Immature natural killer cell (primary cell): ENCODE data around the gene SEMA5A. TPM values are rescaled to one million over a fixed set of nuclear protein-coding genes. Genes with fewer than 3 reads are reported as not detected.

Experiments used
- DNase-seq, 3 donors: peaks; one replicate each; pipeline ENCODE4 v3.0.0; 2022; ENCODE audit warnings: mixed read lengths in 1 of 3
- H3K27ac Mint-ChIP-seq, 6 donors: one replicate each; pipeline ENCODE4 v1.8.0; 2020; ENCODE audit warnings: mixed read lengths in 6 of 6, mild to moderate bottlenecking in 5 of 6, inconsistent platforms in 4 of 6, moderate library complexity in 3 of 6
- H3K27me3 Mint-ChIP-seq, 3 donors: one replicate each; pipeline ENCODE4 v1.8.0; 2020 to 2021; ENCODE audit warnings: low read depth in 3 of 3, mild to moderate bottlenecking in 3 of 3, mixed read lengths in 3 of 3, moderate library complexity in 3 of 3, inconsistent platforms in 1 of 3
- H3K36me3 Mint-ChIP-seq, 3 donors: one replicate each; pipeline ENCODE4 v1.8.0; 2020; ENCODE audit warnings: mixed read lengths in 3 of 3, inconsistent platforms in 2 of 3, mild to moderate bottlenecking in 2 of 3
- H3K4me1 Mint-ChIP-seq, 2 donors: one replicate each; pipeline ENCODE4 v1.8.0; 2020; ENCODE audit warnings: inconsistent platforms in 2 of 2, mild to moderate bottlenecking in 2 of 2, mixed read lengths in 2 of 2, moderate library complexity in 1 of 2
- H3K4me3 Mint-ChIP-seq, 5 donors: one replicate each; pipeline ENCODE4 v1.8.0; 2020; ENCODE audit warnings: mild to moderate bottlenecking in 5 of 5, mixed read lengths in 5 of 5, inconsistent platforms in 3 of 5, moderate library complexity in 3 of 5
- H3K9me3 Mint-ChIP-seq, 6 donors: one replicate each; pipeline ENCODE4 v1.8.0; 2020; ENCODE audit warnings: mild to moderate bottlenecking in 6 of 6, mixed read lengths in 6 of 6, inconsistent platforms in 4 of 6, moderate library complexity in 3 of 6
- polyA plus RNA-seq, 3 donors: library from polyadenylated mRNA; unstranded; fragments of 300-500 nt; fragmentation: Illumina TruSeq; gene quantifications; one replicate each; pipeline ENCODE4 v1.2.3, GENCODE V29; 2021

SEMA5A gene
- polyA plus RNA-seq, 3 donors from 2014 or later = 0.02 TPM; not detected in 2

- H3K27me3 Mint-ChIP-seq = peaks cover 0 to 3% (median 0%) of the 10 kb centered on the region in 3 donors
- H3K4me3 Mint-ChIP-seq = no peak overlapping the region
- no peak overlapping the region for H3K27ac Mint-ChIP-seq
- H3K4me1 Mint-ChIP-seq = no peaks in the 10 kb centered on the region
- H3K36me3 Mint-ChIP-seq = no peaks in the 10 kb centered on the region
- DNase-seq = no peak
- H3K9me3 Mint-ChIP-seq = peaks cover 0 to 18% (median 5%) of the 10 kb centered on the region in 6 donors
Measured at GRCh38 chr5:9103290-9103689, 442.6 kb downstream of the SEMA5A start.

DNA sequence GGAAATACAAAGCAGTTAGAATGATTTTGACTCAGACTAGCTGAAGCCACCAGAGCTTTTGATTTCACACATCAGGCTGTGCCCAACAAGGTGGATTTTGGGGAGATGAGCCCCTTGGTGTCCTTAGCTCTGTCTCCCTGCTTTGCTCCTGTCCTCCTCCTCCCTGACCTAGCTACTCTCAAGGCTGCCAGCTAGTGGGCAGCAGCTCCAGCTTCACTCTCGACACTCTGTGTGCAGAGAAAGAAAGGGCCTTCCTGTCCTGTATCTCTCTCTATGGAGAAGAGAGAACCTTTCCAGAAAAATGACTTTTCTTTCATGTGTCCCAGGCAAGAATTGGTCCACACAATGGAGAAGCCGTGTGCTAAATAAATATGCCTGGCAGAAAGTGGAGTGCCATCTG, 446.2 kb downstream of the SEMA5A start:
- H3K27me3 Mint-ChIP-seq = peaks cover 0 to 3% (median 0%) of the 10 kb centered on the region in 3 donors
- peaks cover 0 to 29% (median 7%) of the 10 kb centered on the region in 6 donors for H3K9me3 Mint-ChIP-seq
- no peaks in the 10 kb centered on the region for H3K36me3 Mint-ChIP-seq
- no peaks in the 10 kb centered on the region for H3K4me1 Mint-ChIP-seq
- no peak overlapping the region for H3K27ac Mint-ChIP-seq
- no peak for DNase-seq
- H3K4me3 Mint-ChIP-seq = no peak overlapping the region

DNA sequence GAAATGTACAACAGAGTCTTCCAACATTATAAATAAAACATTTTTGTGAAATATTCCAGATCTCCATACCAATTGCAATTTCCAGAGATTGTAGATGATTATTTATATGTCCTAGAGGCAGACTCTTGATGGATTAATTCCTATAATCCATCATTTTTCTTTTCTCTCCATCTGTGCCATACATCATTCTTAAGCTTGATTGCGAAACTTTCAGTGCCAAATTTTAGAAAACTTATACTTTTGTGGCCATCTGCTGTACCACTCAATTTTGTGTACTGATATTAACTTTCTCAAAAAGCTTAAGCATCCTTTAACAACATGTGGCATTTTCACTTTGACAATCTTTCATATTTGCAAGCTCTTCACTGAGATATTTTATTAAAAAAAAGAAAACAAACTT, 446.9 kb downstream of the SEMA5A start:
- no peak overlapping the region for H3K27ac Mint-ChIP-seq
- peaks cover 0 to 3% (median 0%) of the 10 kb centered on the region in 3 donors for H3K27me3 Mint-ChIP-seq
- peaks cover 0 to 29% (median 10%) of the 10 kb centered on the region in 6 donors for H3K9me3 Mint-ChIP-seq
- DNase-seq = no peak
- no peak overlapping the region for H3K4me3 Mint-ChIP-seq
- H3K36me3 Mint-ChIP-seq = no peaks in the 10 kb centered on the region
- H3K4me1 Mint-ChIP-seq = no peaks in the 10 kb centered on the region

GRCh38 chr5:9094582-9094981, 451.3 kb downstream of the SEMA5A start:
- H3K4me1 Mint-ChIP-seq = no peaks in the 10 kb centered on the region
- no peak overlapping the region for H3K4me3 Mint-ChIP-seq
- no peak for DNase-seq
- H3K27ac Mint-ChIP-seq = no peak overlapping the region
- H3K9me3 Mint-ChIP-seq = peaks cover 0 to 32% (median 14%) of the 10 kb centered on the region in 6 donors
- no peaks in the 10 kb centered on the region for H3K27me3 Mint-ChIP-seq
- H3K36me3 Mint-ChIP-seq = no peaks in the 10 kb centered on the region

GRCh38 chr5:9091896-9092662, 453.8 kb downstream of the SEMA5A start:
- DNase-seq = no peak
- H3K4me1 Mint-ChIP-seq = no peaks in the 10 kb centered on the region
- no peak overlapping the region for H3K4me3 Mint-ChIP-seq
- H3K27ac Mint-ChIP-seq = no peak overlapping the region
- no peaks in the 10 kb centered on the region for H3K36me3 Mint-ChIP-seq
- peaks cover 0 to 28% (median 12%) of the 10 kb centered on the region in 6 donors for H3K9me3 Mint-ChIP-seq
- H3K27me3 Mint-ChIP-seq = peaks cover 0 to under 1% (median 0%) of the 10 kb centered on the region in 3 donors

GRCh38 chr5:9090381-9091026, 455.4 kb downstream of the SEMA5A start:
- peaks cover 0 to 1% (median 0%) of the 10 kb centered on the region in 3 donors for H3K27me3 Mint-ChIP-seq
- H3K36me3 Mint-ChIP-seq = no peaks in the 10 kb centered on the region
- H3K4me3 Mint-ChIP-seq = no peak overlapping the region
- no peak for DNase-seq
- H3K9me3 Mint-ChIP-seq = peaks cover 0 to 22% (median 12%) of the 10 kb centered on the region in 6 donors
- no peaks in the 10 kb centered on the region for H3K4me1 Mint-ChIP-seq
- H3K27ac Mint-ChIP-seq = no peak overlapping the region

DNA sequence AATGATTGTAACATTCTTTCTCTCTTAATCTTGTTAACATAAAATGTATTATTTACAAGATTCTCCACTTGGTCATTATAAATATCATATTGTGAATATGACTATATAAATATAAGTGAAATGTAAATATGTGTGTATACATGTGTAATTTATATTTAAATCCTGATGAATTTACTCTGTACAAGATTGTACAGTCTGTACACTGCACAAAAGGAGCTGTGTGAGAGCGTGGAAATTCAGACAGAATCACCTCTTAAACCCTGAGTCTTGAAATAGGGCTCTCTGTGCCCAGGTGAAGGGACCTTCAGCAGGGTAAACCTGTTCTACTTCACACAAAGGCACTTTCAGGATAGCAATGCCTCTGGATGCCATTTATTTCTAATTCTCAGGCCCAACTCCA, 456.0 kb downstream of the SEMA5A start:
- H3K4me3 Mint-ChIP-seq = no peak overlapping the region
- H3K27ac Mint-ChIP-seq = no peak overlapping the region
- no peaks in the 10 kb centered on the region for H3K4me1 Mint-ChIP-seq
- peaks cover 0 to 1% (median 0%) of the 10 kb centered on the region in 3 donors for H3K27me3 Mint-ChIP-seq
- DNase-seq = no peak
- peaks cover 0 to 24% (median 12%) of the 10 kb centered on the region in 6 donors for H3K9me3 Mint-ChIP-seq
- no peaks in the 10 kb centered on the region for H3K36me3 Mint-ChIP-seq

GRCh38 chr5:9082996-9083395, 462.9 kb downstream of the SEMA5A start:
- peaks cover 0 to 2% (median 1%) of the 10 kb centered on the region in 3 donors for H3K27me3 Mint-ChIP-seq
- H3K4me3 Mint-ChIP-seq = no peak overlapping the region
- no peak for DNase-seq
- H3K9me3 Mint-ChIP-seq = peaks cover 6 to 22% (median 12%) of the 10 kb centered on the region in 6 donors
- H3K27ac Mint-ChIP-seq = no peak overlapping the region
- H3K4me1 Mint-ChIP-seq = no peaks in the 10 kb centered on the region
- H3K36me3 Mint-ChIP-seq = no peaks in the 10 kb centered on the region

DNA sequence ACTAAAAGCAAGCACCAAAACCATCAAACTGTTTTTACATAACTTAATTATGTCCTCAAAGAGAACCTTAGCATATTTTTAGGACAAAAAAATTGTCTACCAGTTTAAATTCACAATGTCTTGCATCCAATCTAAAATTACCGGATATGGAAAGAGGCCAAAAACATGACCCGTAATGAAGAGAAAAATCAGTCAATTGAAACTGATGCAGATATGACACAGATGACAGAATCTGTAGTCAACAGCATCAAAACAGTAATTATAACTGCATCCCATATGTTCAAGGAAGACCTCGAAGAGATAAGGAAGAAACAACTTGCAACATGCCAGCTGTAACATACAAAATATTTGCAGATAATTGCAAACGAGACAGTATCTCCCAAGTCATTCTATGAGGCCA, 473.2 kb downstream of the SEMA5A start:
- no peak overlapping the region for H3K4me3 Mint-ChIP-seq
- H3K4me1 Mint-ChIP-seq = no peaks in the 10 kb centered on the region
- peaks cover 0 to 1% (median 0%) of the 10 kb centered on the region in 3 donors for H3K27me3 Mint-ChIP-seq
- H3K27ac Mint-ChIP-seq = no peak overlapping the region
- DNase-seq = no peak
- H3K36me3 Mint-ChIP-seq = no peaks in the 10 kb centered on the region
- H3K9me3 Mint-ChIP-seq = peaks cover 6 to 25% (median 11%) of the 10 kb centered on the region in 6 donors

GRCh38 chr5:9071524-9071923, 474.4 kb downstream of the SEMA5A start:
- no peak for DNase-seq
- peaks cover 6 to 32% (median 14%) of the 10 kb centered on the region in 6 donors for H3K9me3 Mint-ChIP-seq
- no peaks in the 10 kb centered on the region for H3K4me1 Mint-ChIP-seq
- H3K27ac Mint-ChIP-seq = no peak overlapping the region
- no peak overlapping the region for H3K4me3 Mint-ChIP-seq
- no peaks in the 10 kb centered on the region for H3K36me3 Mint-ChIP-seq
- peaks cover 0 to 1% (median 0%) of the 10 kb centered on the region in 3 donors for H3K27me3 Mint-ChIP-seq

DNA sequence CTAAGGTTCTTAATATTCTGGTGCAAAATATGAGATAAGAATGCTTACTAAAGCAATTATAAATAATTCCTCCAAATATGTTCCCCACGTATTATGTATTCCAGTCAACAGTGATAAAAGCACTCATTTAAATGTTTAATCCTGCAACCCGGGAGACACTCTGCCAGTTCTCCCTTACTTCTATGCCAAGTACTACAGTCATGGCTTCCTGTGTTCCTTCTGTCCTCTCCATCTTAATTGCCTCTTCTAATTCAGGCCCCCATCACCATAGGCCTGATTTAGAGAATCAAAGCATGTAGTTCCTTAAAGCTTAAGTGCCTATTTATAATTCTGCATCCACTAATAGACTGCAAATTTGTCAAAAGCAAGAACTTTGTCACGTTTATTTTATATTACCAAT, 474.8 kb downstream of the SEMA5A start:
- Mint-ChIP-seq H3K36me3 (no peaks in the 10 kb centered on the region), H3K9me3 (peaks cover 6 to 31% (median 15%) of the 10 kb centered on the region in 6 donors), H3K4me3 (no peak overlapping the region), H3K27ac (no peak overlapping the region), H3K4me1 (no peaks in the 10 kb centered on the region), H3K27me3 (peaks cover 0 to 1% (median 0%) of the 10 kb centered on the region in 3 donors)
- DNase-seq = no peak

DNA sequence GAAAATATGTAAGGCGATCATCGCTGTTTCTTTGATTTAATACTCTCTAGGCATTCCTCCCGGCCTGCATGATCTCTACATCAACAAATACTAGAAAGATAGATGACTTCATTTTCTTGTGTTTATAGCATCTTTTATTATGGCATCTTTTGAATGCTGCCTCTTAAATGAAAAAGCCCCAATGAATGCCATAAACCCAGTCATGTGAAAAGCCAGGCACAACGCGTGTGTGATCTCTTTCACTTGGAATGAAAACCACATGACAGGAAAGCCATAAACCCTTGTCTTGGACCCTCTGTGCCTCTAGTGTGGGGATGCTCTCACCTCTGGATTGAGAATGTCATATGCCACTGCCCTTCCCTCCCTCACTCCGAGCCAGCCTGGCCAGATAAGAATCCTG, 476.2 kb downstream of the SEMA5A start:
- Mint-ChIP-seq H3K9me3 (peaks cover 3 to 37% (median 14%) of the 10 kb centered on the region in 6 donors), H3K27ac (no peak overlapping the region), H3K36me3 (no peaks in the 10 kb centered on the region), H3K4me3 (no peak overlapping the region), H3K4me1 (no peaks in the 10 kb centered on the region), H3K27me3 (peaks cover 0 to 1% (median 0%) of the 10 kb centered on the region in 3 donors)
- DNase-seq = no peak

GRCh38 chr5:9067154-9067553, 478.7 kb downstream of the SEMA5A start:
- Mint-ChIP-seq H3K27ac (no peak overlapping the region), H3K36me3 (no peaks in the 10 kb centered on the region), H3K9me3 (peaks cover 12 to 49% (median 17%) of the 10 kb centered on the region in 6 donors), H3K4me3 (no peak overlapping the region), H3K27me3 (peaks cover 0 to 1% (median 0%) of the 10 kb centered on the region in 3 donors), H3K4me1 (no peaks in the 10 kb centered on the region)
- no peak for DNase-seq

DNA sequence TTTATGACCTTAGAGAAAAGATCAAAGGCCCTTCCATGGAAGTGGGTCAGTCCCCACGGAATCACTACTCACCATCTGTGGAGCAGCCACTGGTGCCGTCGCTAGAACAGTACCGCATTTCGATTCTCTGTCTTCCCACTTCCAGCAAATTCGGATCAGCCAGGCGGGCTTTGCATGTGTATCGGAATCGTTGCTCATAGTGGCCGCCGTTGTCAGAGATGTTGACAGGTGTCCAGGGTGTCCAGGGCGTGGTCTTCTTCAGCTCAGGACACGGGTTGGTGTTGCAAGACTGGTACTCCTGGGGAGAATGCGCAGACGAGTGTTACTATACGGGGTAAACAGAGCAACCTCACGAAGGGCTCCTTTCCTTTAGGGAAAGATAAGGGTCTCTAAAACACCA, 479.5 kb downstream of the SEMA5A start:
- Mint-ChIP-seq H3K36me3 (peaks cover 0 to under 1% (median 0%) of the 10 kb centered on the region in 3 donors), H3K27me3 (peaks cover 0 to 1% (median 0%) of the 10 kb centered on the region in 3 donors), H3K4me1 (no peaks in the 10 kb centered on the region), H3K4me3 (no peak overlapping the region), H3K9me3 (peaks cover 15 to 52% (median 19%) of the 10 kb centered on the region in 6 donors), H3K27ac (no peak overlapping the region)
- no peak for DNase-seq
